H9 (cell line): ENCODE results near the gene MRPS34. TPM values are rescaled to one million over a fixed set of nuclear protein-coding genes. Genes with fewer than 3 reads are reported as not detected.
"Not testable (repeated sequence)": the region's sequence is repeated elsewhere in the genome, so short reads cannot be mapped to it uniquely, and the experiment has no call there.

Experiments
- DNase-seq: peaks from one replicate; pipeline ENCODE4 v3.0.0-alpha.2; 2017
- H2AFZ ChIP-seq: one replicate; pipeline ENCODE4 v1.6.1; 2013; ENCODE audit warnings: mild to moderate bottlenecking, low read length, control low read depth, moderate library complexity
- H2AK5ac ChIP-seq: 2 replicates; pipeline ENCODE4 v1.6.1; 2013; ENCODE audit warnings: low read length, control low read depth, mixed read lengths; ENCODE audit not compliant: insufficient read length
- H2BK120ac ChIP-seq: one replicate; pipeline ENCODE4 v1.6.1; 2013; ENCODE audit warnings: low read depth, mild to moderate bottlenecking, low read length, control low read depth, inconsistent platforms; ENCODE audit not compliant: poor library complexity, severe bottlenecking
- H2BK12ac ChIP-seq: 2 replicates; pipeline ENCODE4 v1.6.1; 2013; ENCODE audit warnings: low read length, control low read depth, mixed read lengths, low read depth; ENCODE audit not compliant: insufficient read length
- H2BK15ac ChIP-seq: 2 replicates; pipeline ENCODE4 v1.6.1; 2013; ENCODE audit warnings: low read depth, low read length, control low read depth
- H2BK20ac ChIP-seq: one replicate; pipeline ENCODE4 v1.6.1; 2013; ENCODE audit warnings: low read depth, mild to moderate bottlenecking, low read length, control low read depth, inconsistent platforms; ENCODE audit not compliant: poor library complexity, severe bottlenecking
- H2BK5ac ChIP-seq: 2 replicates; pipeline ENCODE4 v1.6.1; 2013; ENCODE audit warnings: low read length, control low read depth, mixed read lengths; ENCODE audit not compliant: insufficient read length
- H3K14ac ChIP-seq: 2 replicates; pipeline ENCODE4 v1.6.1; 2013; ENCODE audit warnings: low read length, control low read depth; ENCODE audit not compliant: insufficient read depth
- H3K18ac ChIP-seq: 2 replicates; pipeline ENCODE4 v1.6.1; 2013; ENCODE audit warnings: low read depth, mild to moderate bottlenecking, mixed read lengths, low read length, control low read depth; ENCODE audit not compliant: insufficient read length
- H3K23ac ChIP-seq: 2 replicates; pipeline ENCODE4 v1.6.1; 2013; ENCODE audit warnings: low read length, control low read depth, mixed read lengths, low read depth; ENCODE audit not compliant: insufficient read length
- H3K23me2 ChIP-seq: 2 replicates; pipeline ENCODE4 v1.6.1; 2013; ENCODE audit warnings: low read depth, mild to moderate bottlenecking, mixed read lengths, low read length, control low read depth; ENCODE audit not compliant: insufficient read length, poor library complexity, severe bottlenecking
- H3K27ac ChIP-seq: 2 replicates; pipeline ENCODE4 v1.5.1; 2013; ENCODE audit warnings: low read length, control low read depth, mixed read lengths, low read depth; ENCODE audit not compliant: insufficient read length
- H3K27me3 ChIP-seq: 2 replicates; pipeline ENCODE4 v1.6.1; 2013; ENCODE audit warnings: low read length, control low read depth, inconsistent platforms; ENCODE audit not compliant: insufficient read depth
- H3K4ac ChIP-seq: 2 replicates; pipeline ENCODE4 v1.6.1; 2013; ENCODE audit warnings: low read depth, mild to moderate bottlenecking, control low read depth, inconsistent platforms, low read length, moderate library complexity
- H3K4me1 ChIP-seq: 2 replicates; pipeline ENCODE4 v1.6.1; 2013; ENCODE audit warnings: low read length, control low read depth, inconsistent platforms; ENCODE audit not compliant: insufficient read depth
- H3K4me2 ChIP-seq: 2 replicates; pipeline ENCODE4 v1.6.1; 2013; ENCODE audit warnings: low read length, control low read depth, mixed read lengths; ENCODE audit not compliant: insufficient read length, insufficient read depth
- H3K56ac ChIP-seq: 2 replicates; pipeline ENCODE4 v1.6.1; 2013; ENCODE audit warnings: low read depth, mild to moderate bottlenecking, mixed read lengths, low read length, control low read depth; ENCODE audit not compliant: insufficient read length
- H3K79me1 ChIP-seq: 2 replicates; pipeline ENCODE4 v1.6.1; 2013; ENCODE audit warnings: low read depth, mild to moderate bottlenecking, moderate library complexity, low read length, control low read depth, inconsistent platforms; ENCODE audit not compliant: insufficient read depth, poor library complexity, severe bottlenecking
- H3K79me2 ChIP-seq: 2 replicates; pipeline ENCODE4 v1.6.1; 2013; ENCODE audit warnings: low read length, control low read depth, inconsistent platforms; ENCODE audit not compliant: insufficient read depth
- H3K9ac ChIP-seq: 2 replicates; pipeline ENCODE4 v1.6.1; 2013; ENCODE audit warnings: low read length, control low read depth, mixed read lengths; ENCODE audit not compliant: insufficient read length; ENCODE audit errors: extremely low read depth
- H3K9me3 ChIP-seq: one replicate; pipeline ENCODE4 v1.6.1; 2013; ENCODE audit warnings: low read depth, low read length, inconsistent platforms; ENCODE audit not compliant: control insufficient read depth
- H3T11ph ChIP-seq: one replicate; pipeline ENCODE4 v1.6.1; 2013; ENCODE audit warnings: mild to moderate bottlenecking, low read length, control low read depth, inconsistent platforms
- H4K20me1 ChIP-seq: one replicate; pipeline ENCODE4 v1.6.1; 2013; ENCODE audit not compliant: control insufficient read depth, insufficient read length, insufficient read depth
- H4K5ac ChIP-seq: 2 replicates; pipeline ENCODE4 v1.6.1; 2013; ENCODE audit warnings: low read depth, mild to moderate bottlenecking, mixed read lengths, low read length, control low read depth; ENCODE audit not compliant: insufficient read length
- H4K8ac ChIP-seq: replicated peaks from 2 replicates; pipeline ENCODE4 v1.6.1; 2013; ENCODE audit warnings: low read length, control low read depth, mixed read lengths, low read depth; ENCODE audit not compliant: insufficient read length
- H4K91ac ChIP-seq: 2 replicates; pipeline ENCODE4 v1.6.1; 2013; ENCODE audit warnings: low read depth, mild to moderate bottlenecking, moderate library complexity, mixed read lengths, low read length, control low read depth; ENCODE audit not compliant: insufficient read length
- H3K27ac Mint-ChIP-seq, 3 experiments: 2 replicates in 2 of 3; 3 replicates in 1 of 3; pipeline ENCODE4 v1.8.0; 2020 to 2021; ENCODE audit warnings: mixed read lengths in 3 of 3, mild to moderate bottlenecking in 1 of 3, moderate library complexity in 1 of 3
- H3K27me3 Mint-ChIP-seq: 2 replicates; pipeline ENCODE4 v1.8.0; 2021; ENCODE audit warnings: low read depth, mild to moderate bottlenecking, moderate library complexity, mixed read lengths
- H3K36me3 Mint-ChIP-seq, 3 experiments: 2 replicates in 2 of 3; 3 replicates in 1 of 3; pipeline ENCODE4 v1.8.0; 2020 to 2021; ENCODE audit warnings: low read depth in 3 of 3, mixed read lengths in 3 of 3; ENCODE audit not compliant: insufficient read depth in 1 of 3
- H3K4me1 Mint-ChIP-seq, 2 experiments: 2 replicates each; pipeline ENCODE4 v1.8.0; 2020; ENCODE audit warnings: mixed read lengths in 2 of 2
- H3K4me3 Mint-ChIP-seq, 2 experiments: 2 replicates in 1 of 2; 3 replicates in 1 of 2; pipeline ENCODE4 v1.8.0; 2020 to 2021; ENCODE audit warnings: mild to moderate bottlenecking in 2 of 2, mixed read lengths in 2 of 2, moderate library complexity in 1 of 2
- H3K9me3 Mint-ChIP-seq, 2 experiments: 2 replicates in 1 of 2; 3 replicates in 1 of 2; pipeline ENCODE4 v1.8.0; 2020; ENCODE audit warnings: mild to moderate bottlenecking in 2 of 2, mixed read lengths in 2 of 2, moderate library complexity in 1 of 2
- CTCF ChIP-seq: fragments of 200-600 bp; sonication (generic); conservative IDR thresholded peaks from 3 replicates; pipeline ENCODE4 v1.8.0; 2021; ENCODE audit warnings: antibody characterized with exemption, mild to moderate bottlenecking
- WGBS: extraction: QIAGEN DNeasy Blood & Tissue Kit; methylation state at CpG from one replicate; pipeline ENCODE4 v1.1.7; 2013; ENCODE audit warnings: missing lambda C conversion rate, low lambda C conversion rate, mixed read lengths; ENCODE audit not compliant: insufficient read length; ENCODE audit errors: extremely low coverage; 5-methylcytosine and 5-hydroxymethylcytosine counted together
- total RNA-seq: library from RNA; stranded (reverse); gene quantifications from 2 replicates; pipeline ENCODE4 v1.2.1, GENCODE V29; 2021

Gene MRPS34
- total RNA-seq, 1 experiment from 2014 or later, result 205 TPM

GRCh38 chr16:1734123-1734522, 38.8 kb downstream of the MRPS34 start:
- no peak overlapping the region for H2BK120ac ChIP-seq
- no peak overlapping the region for H3K56ac ChIP-seq
- no peaks in the 10 kb centered on the region for H3K23me2 ChIP-seq
- H3K79me2 ChIP-seq, result no peaks in the 10 kb centered on the region
- H3K4me2 ChIP-seq, result no peak overlapping the region
- H2AK5ac ChIP-seq, result no peak overlapping the region
- H3K4me3 Mint-ChIP-seq, result no peak overlapping the region
- no peak overlapping the region for H3K23ac ChIP-seq
- H2BK20ac ChIP-seq, result no peak overlapping the region
- TF ChIP-seq CTCF, result no peak
- no peak overlapping the region for H3K27ac Mint-ChIP-seq
- H3K4me1 Mint-ChIP-seq, result no peaks in the 10 kb centered on the region
- no peak overlapping the region for H3K14ac ChIP-seq
- no peak overlapping the region for H2BK12ac ChIP-seq
- H4K91ac ChIP-seq, result no peak overlapping the region
- H3K4ac ChIP-seq, result no peak overlapping the region
- H2BK5ac ChIP-seq, result no peak overlapping the region
- no peak overlapping the region for H3K27ac ChIP-seq
- no peaks in the 10 kb centered on the region for H3K9me3 Mint-ChIP-seq
- no peak overlapping the region for H2AFZ ChIP-seq
- DNase-seq, result no peak
- no peak overlapping the region for H3T11ph ChIP-seq
- no peaks in the 10 kb centered on the region for H3K79me1 ChIP-seq
- H3K4me1 ChIP-seq, result no peaks in the 10 kb centered on the region
- no peak overlapping the region for H3K9ac ChIP-seq
- peaks cover 0 to 9% (median 7%) of the 10 kb centered on the region in 3 experiments; a peak in 5 of 7 replicates for H3K36me3 Mint-ChIP-seq
- H3K27me3 ChIP-seq, result no peaks in the 10 kb centered on the region
- H2BK15ac ChIP-seq, result no peak overlapping the region
- H4K5ac ChIP-seq, result no peak overlapping the region
- peaks cover 8% of the 10 kb centered on the region for H3K9me3 ChIP-seq
- H3K27me3 Mint-ChIP-seq, result no peaks in the 10 kb centered on the region
- no peak overlapping the region for H4K8ac ChIP-seq
- WGBS, result no CpG with 5 or more reads among the region's 22 CpGs
- H3K18ac ChIP-seq, result no peak overlapping the region
- H4K20me1 ChIP-seq, result no peaks in the 10 kb centered on the region

- H3K14ac ChIP-seq, H3K27ac ChIP-seq, H3K23ac ChIP-seq, DNase-seq, H2BK120ac ChIP-seq, H2BK15ac ChIP-seq, H3K56ac ChIP-seq, H2BK5ac ChIP-seq, H4K91ac ChIP-seq, H4K8ac ChIP-seq, H3K9ac ChIP-seq, H3K4ac ChIP-seq, H2AK5ac ChIP-seq, H2BK20ac ChIP-seq, H2BK12ac ChIP-seq, H3K9me3 Mint-ChIP-seq, H3K23me2 ChIP-seq, H3T11ph ChIP-seq, H3K4me1 Mint-ChIP-seq, H4K20me1 ChIP-seq, H3K79me1 ChIP-seq, H3K27me3 ChIP-seq, H2AFZ ChIP-seq, H3K9me3 ChIP-seq, H3K4me3 Mint-ChIP-seq, H3K18ac ChIP-seq, H3K79me2 ChIP-seq, H4K5ac ChIP-seq, H3K4me1 ChIP-seq, H3K4me2 ChIP-seq, H3K27ac Mint-ChIP-seq, H3K27me3 Mint-ChIP-seq: not testable (repeated sequence)
- WGBS, result no CpG with 5 or more reads among the region's 21 CpGs
- peaks cover 2 to 16% (median 13%) of the 10 kb centered on the region in 3 experiments; a peak in 6 of 7 replicates for H3K36me3 Mint-ChIP-seq
These were observed 40.4 kb downstream of the MRPS34 start for GRCh38 chr16:1732551-1732987.
